Omental fat pad (tissue), 4 donors: ENCODE results near the gene STT3B. TPM values are rescaled to one million over a fixed set of nuclear protein-coding genes. Genes with fewer than 3 reads are reported as not detected.
"Not testable (repeated sequence)": the region's sequence is repeated elsewhere in the genome, so short reads cannot be mapped to it uniquely, and the experiment has no call there.

Experiments
- ATAC-seq: fragments of 150-250 bp; one replicate; pipeline ENCODE4 v1.9.1; 2016; ENCODE audit warnings: mild to moderate bottlenecking, moderate library complexity; ENCODE audit not compliant: low FRiP score
- DNase-seq: peaks from one replicate; pipeline ENCODE4 v3.0.0-alpha.2; 2019; ENCODE audit warnings: low spot score
- CTCF ChIP-seq, 3 donors: fragments of 450-650 bp; IDR thresholded peaks; one replicate each; pipeline ENCODE4 v1.5.1; 2016 to 2017; ENCODE audit warnings: antibody characterized with exemption in 3 of 3, mild to moderate bottlenecking in 3 of 3, moderate library complexity in 2 of 3
- total RNA-seq, 4 donors: library from RNA; depleted of rRNA; stranded (reverse); fragments of >200 nt; gene quantifications; one replicate each; pipeline ENCODE4 v1.1.0, GENCODE V29; 2016

The STT3B gene
- total RNA-seq, 4 donors from 2014 or later: 74.4 to 126 (median 97.5) TPM

GRCh38 chr3:31589228-31589627, 56.5 kb downstream of the STT3B start:
- no peak for ATAC-seq
- DNase-seq: no peak
- TF ChIP-seq CTCF (IDR thresholded peaks at IDR 0.05): no peak

GRCh38 chr3:31590650-31591049, 57.9 kb downstream of the STT3B start:
- no peak for TF ChIP-seq CTCF (IDR thresholded peaks at IDR 0.05)
- no peak for ATAC-seq
- no peak for DNase-seq

- TF ChIP-seq CTCF (IDR thresholded peaks at IDR 0.05): no peak
- ATAC-seq (no peak), DNase-seq (no peak)
These were observed 60.0 kb downstream of the STT3B start for GRCh38 chr3:31592764-31593163.

GRCh38 chr3:31596176-31596575, 63.5 kb downstream of the STT3B start:
- DNase-seq (no peak), ATAC-seq (no peak)
- no peak for TF ChIP-seq CTCF (IDR thresholded peaks at IDR 0.05)

- DNase-seq (no peak), ATAC-seq (no peak)
These were observed 67.7 kb downstream of the STT3B start for GRCh38 chr3:31600431-31600830.

GRCh38 chr3:31605333-31605732, 72.6 kb downstream of the STT3B start:
- DNase-seq, ATAC-seq: not testable (repeated sequence)

More at GRCh38 chr3:31600431-31600830, 67.7 kb downstream of the STT3B start:
- no peak for TF ChIP-seq CTCF (IDR thresholded peaks at IDR 0.05)

- ATAC-seq: no peak
- no peak for TF ChIP-seq CTCF (IDR thresholded peaks at IDR 0.05)
- no peak for DNase-seq
These were observed 73.7 kb downstream of the STT3B start for GRCh38 chr3:31606453-31606852.
